H1 (cell line): ENCODE data around the gene RAP1GAP. TPM values are rescaled to one million over a fixed set of nuclear protein-coding genes. Genes with fewer than 3 reads are reported as not detected.

ENCODE experiments used
- CTCF ChIA-PET: fragments of 300-600 bp; sonication (Branson Sonifier 250); formaldehyde crosslinking; loops from one replicate; lab custom pipeline; 2021; ENCODE audit not compliant: partially characterized antibody; lab: Charles Lee
- POLR2A ChIA-PET: fragments of 300-600 bp; sonication (Branson Sonifier 250); formaldehyde crosslinking; loops from one replicate; lab custom pipeline; 2021; ENCODE audit warnings: inconsistent platforms; ENCODE audit not compliant: partially characterized antibody; lab: Charles Lee
- DNase-seq, 2 experiments: peaks; one replicate each; pipeline versions ENCODE4 v3.0.0 to v3.0.0-alpha.2; 2010 to 2022; ENCODE audit warnings: low spot score in 2 of 2, low read depth in 1 of 2, mixed read lengths in 1 of 2
- FAIRE-seq: peaks from 2 replicates; lab custom pipeline; 2011; peaks lifted over from hg19 to GRCh38; lab: Jason Lieb, UNC
- H2AFZ ChIP-seq: 2 replicates; pipeline ENCODE4 v1.8.1; 2012; ENCODE audit warnings: low read length, inconsistent platforms
- H2AK5ac ChIP-seq: 2 replicates; pipeline ENCODE4 v1.6.1; 2013; ENCODE audit warnings: low read depth, low read length
- H2BK120ac ChIP-seq: replicated peaks from 2 replicates; pipeline ENCODE3; 2013; ENCODE audit warnings: low read depth, low read length, inconsistent platforms
- H2BK12ac ChIP-seq: 2 replicates; pipeline ENCODE4 v1.6.1; 2013; ENCODE audit warnings: low read depth, low read length
- H2BK15ac ChIP-seq: 2 replicates; pipeline ENCODE4 v1.6.1; 2013; ENCODE audit warnings: low read length
- H2BK20ac ChIP-seq: 2 replicates; pipeline ENCODE4 v1.6.1; 2013; ENCODE audit warnings: low read length
- H2BK5ac ChIP-seq: 2 replicates; pipeline ENCODE4 v1.6.1; 2013; ENCODE audit warnings: low read depth, low read length
- H3K14ac ChIP-seq: 2 replicates; pipeline ENCODE4 v1.6.1; 2013; ENCODE audit warnings: inconsistent platforms; ENCODE audit not compliant: insufficient read length
- H3K18ac ChIP-seq: 2 replicates; pipeline ENCODE4 v1.6.1; 2013; ENCODE audit warnings: low read length; ENCODE audit errors: extremely low read depth
- H3K23ac ChIP-seq: 2 replicates; pipeline ENCODE4 v1.6.1; 2013; ENCODE audit warnings: inconsistent platforms; ENCODE audit not compliant: insufficient read length
- H3K23me2 ChIP-seq: 2 replicates; pipeline ENCODE4 v1.6.1; 2013; ENCODE audit warnings: low read depth, low read length
- H3K27ac ChIP-seq: 2 replicates; pipeline ENCODE4 v1.6.1; 2011; ENCODE audit warnings: low read depth, low read length, inconsistent platforms
- H3K27me3 ChIP-seq, 4 experiments: replicated peaks in 1 of 4; 1 replicate in 1 of 4; 2 replicates in 3 of 4; pipeline versions ENCODE4 v1.6.1 to v1.8.1; 2011 to 2013; ENCODE audit warnings: low read length in 3 of 4, mild to moderate bottlenecking in 3 of 4, inconsistent platforms in 2 of 4, mixed read lengths in 2 of 4, moderate library complexity in 1 of 4; ENCODE audit not compliant: control insufficient read depth in 3 of 4, insufficient read depth in 3 of 4; ENCODE audit errors: extremely low read depth in 1 of 4
- H3K36me3 ChIP-seq, 4 experiments: 2 replicates each; pipeline versions ENCODE4 v1.6.1 to v1.8.1; 2011 to 2013; ENCODE audit warnings: mild to moderate bottlenecking in 4 of 4, low read length in 3 of 4, moderate library complexity in 2 of 4, control low read depth in 1 of 4, inconsistent platforms in 1 of 4; ENCODE audit not compliant: insufficient read depth in 4 of 4, control insufficient read depth in 2 of 4
- H3K4ac ChIP-seq: replicated peaks from 2 replicates; pipeline ENCODE3; 2013; ENCODE audit warnings: low read length, low read depth, mixed read lengths, inconsistent platforms; ENCODE audit not compliant: insufficient read length
- H3K4me1 ChIP-seq, 4 experiments: replicated peaks in 1 of 4; 1 replicate in 1 of 4; 2 replicates in 3 of 4; pipeline versions ENCODE4 v1.6.1 to v1.8.1; 2011 to 2013; ENCODE audit warnings: low read length in 3 of 4, inconsistent platforms in 2 of 4, mixed read lengths in 1 of 4; ENCODE audit not compliant: insufficient read depth in 4 of 4, control insufficient read depth in 3 of 4
- H3K4me2 ChIP-seq, 2 experiments: 2 replicates each; pipeline versions ENCODE4 v1.6.1 to v1.8.1; 2011 to 2013; ENCODE audit warnings: low read depth in 2 of 2, low read length in 2 of 2, control low read depth in 1 of 2, inconsistent platforms in 1 of 2, mild to moderate bottlenecking in 1 of 2; ENCODE audit not compliant: insufficient read depth in 1 of 2
- H3K4me3 ChIP-seq, 4 experiments: fragments of 200-600, 300-600 bp in 1 of 4; sonication (generic), shearing (Covaris generic), sonication (Bioruptor Twin) in 1 of 4; 2 replicates each; pipeline versions ENCODE4 v1.5.1 to v1.8.1; 2011 to 2016; ENCODE audit warnings: low read length in 4 of 4, low read depth in 3 of 4, control low read depth in 2 of 4, inconsistent platforms in 2 of 4, mild to moderate bottlenecking in 2 of 4, mixed read lengths in 1 of 4, moderate library complexity in 1 of 4; ENCODE audit not compliant: insufficient read depth in 2 of 4; ENCODE audit errors: extremely low read depth in 1 of 4
- H3K56ac ChIP-seq: replicated peaks from 2 replicates; pipeline ENCODE3; 2013; ENCODE audit warnings: low read depth, mild to moderate bottlenecking, mixed read lengths, low read length, inconsistent platforms; ENCODE audit not compliant: insufficient read length
- H3K79me1 ChIP-seq: 2 replicates; pipeline ENCODE4 v1.6.1; 2013; ENCODE audit warnings: low read depth, low read length, control low read depth
- H3K79me2 ChIP-seq, 2 experiments: 2 replicates each; pipeline versions ENCODE4 v1.6.1 to v1.8.1; 2012 to 2013; ENCODE audit warnings: low read length in 2 of 2, mild to moderate bottlenecking in 2 of 2, inconsistent platforms in 1 of 2; ENCODE audit not compliant: insufficient read depth in 2 of 2, control insufficient read depth in 1 of 2
- H3K9ac ChIP-seq, 4 experiments: replicated peaks in 1 of 4; 1 replicate in 1 of 4; 2 replicates in 3 of 4; pipeline versions ENCODE4 v1.6.1 to v1.8.1; 2011 to 2013; ENCODE audit warnings: low read depth in 3 of 4, low read length in 3 of 4, control low read depth in 2 of 4, mild to moderate bottlenecking in 2 of 4, moderate library complexity in 2 of 4, inconsistent platforms in 1 of 4; ENCODE audit errors: extremely low read depth in 1 of 4
- H3K9me3 ChIP-seq, 2 experiments: 2 replicates each; pipeline versions ENCODE4 v1.6.1 to v1.8.1; 2012 to 2013; ENCODE audit warnings: mild to moderate bottlenecking in 2 of 2, moderate library complexity in 2 of 2, control low read depth in 1 of 2, inconsistent platforms in 1 of 2, low read depth in 1 of 2, low read length in 1 of 2, mixed read lengths in 1 of 2; ENCODE audit not compliant: insufficient read depth in 2 of 2
- H4K20me1 ChIP-seq, 2 experiments: replicated peaks in 1 of 2; 2 replicates each; pipeline versions ENCODE3 to v1.8.1; 2011 to 2013; ENCODE audit warnings: inconsistent platforms in 2 of 2, low read length in 2 of 2, mild to moderate bottlenecking in 1 of 2; ENCODE audit not compliant: insufficient read depth in 2 of 2, control insufficient read depth in 1 of 2
- H4K5ac ChIP-seq: 2 replicates; pipeline ENCODE4 v1.6.1; 2013; ENCODE audit warnings: low read length, low read depth, mixed read lengths, inconsistent platforms; ENCODE audit not compliant: insufficient read length
- H4K8ac ChIP-seq: 2 replicates; pipeline ENCODE4 v1.8.0; 2013; ENCODE audit warnings: mild to moderate bottlenecking, moderate library complexity, low read length, inconsistent platforms; ENCODE audit not compliant: insufficient read depth; ENCODE audit errors: extremely low read depth
- H4K91ac ChIP-seq: replicated peaks from 2 replicates; pipeline ENCODE3; 2013; ENCODE audit warnings: low read length, mixed read lengths, inconsistent platforms; ENCODE audit not compliant: insufficient read length
- EP300 ChIP-seq, 2 experiments: IDR thresholded peaks; 1 replicate in 1 of 2; 2 replicates in 1 of 2; pipeline ENCODE4 v1.6.1; 2011 to 2012; ENCODE audit warnings: low read depth in 2 of 2, low read length in 2 of 2, mild to moderate bottlenecking in 2 of 2, borderline replicate concordance in 1 of 2, inconsistent platforms in 1 of 2, moderate library complexity in 1 of 2
- JUN ChIP-seq: IDR thresholded peaks from 2 replicates; pipeline ENCODE4 v1.6.1; 2011; ENCODE audit warnings: low read depth, mild to moderate bottlenecking, improper control_type of control experiment, low read length
- SIX5 ChIP-seq: IDR thresholded peaks from 2 replicates; pipeline ENCODE4 v1.6.1; 2011; ENCODE audit warnings: mild to moderate bottlenecking, low read depth, low read length
- TBP ChIP-seq: IDR thresholded peaks from 2 replicates; pipeline ENCODE4 v1.6.1; 2011; ENCODE audit warnings: low read depth, low read length, improper control_type of control experiment
- WGBS, 2 experiments: shearing (Covaris generic) in 1 of 2; methylation state at CpG; one replicate each; pipeline versions ENCODE4 v1.1.6 to v1.1.7; 2013 to 2015; ENCODE audit warnings: low lambda C conversion rate in 2 of 2, mixed read lengths in 2 of 2, inconsistent platforms in 1 of 2, low coverage in 1 of 2, missing lambda C conversion rate in 1 of 2; ENCODE audit not compliant: insufficient replicate concordance in 2 of 2, insufficient coverage in 1 of 2, insufficient read length in 1 of 2; ENCODE audit errors: extremely low coverage in 1 of 2, missing lambda C conversion rate in 1 of 2; 5-methylcytosine and 5-hydroxymethylcytosine counted together
- polyA plus RNA-seq, 7 experiments: library from polyadenylated mRNA; depleted of rRNA in 3 of 7; stranded (reverse) in 5 of 7; unstranded in 2 of 7; fragments of >200 nt in 5 of 7; fragments of 200-250 nt in 2 of 7; gene quantifications; 1 replicate in 5 of 7; 2 replicates in 1 of 7; 4 replicates in 1 of 7; pipeline versions ENCODE4 v1.2.1 to v1.2.3, GENCODE V29; 2011 to 2013; ENCODE audit warnings: missing spikeins in 2 of 7, mixed read lengths in 2 of 7
- total RNA-seq: library from RNA; stranded (reverse); fragmentation: NEBNext Ultra II Directional; extraction: Animal tissue kit (Norgen Biotek cat#: 25700); gene quantifications from 2 replicates; pipeline ENCODE4 v1.2.1, GENCODE V29; 2021

RAP1GAP gene
- total and polyA plus RNA-seq, 2 of the 8 experiments (the other 6 are each of a cell fraction or from before 2014, with no cell fraction given) = 8.4 TPM

DNA sequence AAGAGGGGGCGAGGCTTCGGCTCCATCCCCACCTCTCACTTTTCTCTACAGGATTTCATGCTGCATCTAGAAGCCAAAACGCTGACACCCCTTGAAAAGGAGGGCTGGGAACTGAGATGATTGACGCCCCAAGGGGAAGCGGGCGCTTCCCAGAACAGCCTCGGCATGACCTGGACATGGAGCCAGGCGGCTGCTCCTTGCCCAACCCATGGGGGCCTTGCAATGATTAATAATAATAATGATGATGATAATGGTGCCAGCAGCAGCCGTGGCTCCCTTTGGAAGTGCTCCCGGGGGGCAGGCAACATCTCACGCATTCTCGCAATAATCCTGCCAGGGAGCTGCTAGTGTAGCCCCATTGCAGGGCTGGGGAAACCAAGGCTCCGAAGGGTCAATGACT, 78.2 kb downstream of the RAP1GAP start:
- Histone ChIP-seq H3K23ac (no peak overlapping the region), H3K79me2 (no peaks in the 10 kb centered on the region), H3K56ac (no peak overlapping the region), H2BK5ac (no peak overlapping the region), H3K9me3 (no peaks in the 10 kb centered on the region), H3K4ac (no peak overlapping the region), H3K36me3 (no peaks in the 10 kb centered on the region), H3K9ac (no peak overlapping the region), H3K27ac (no peak overlapping the region)
- TF ChIP-seq EP300 (IDR thresholded peaks at IDR 0.05; ENCODE audit: borderline replicate concordance in 1 of 2, low read depth in 2 of 2, low read length in 2 of 2) (peak in 1 of 2 experiments; percentile 46; a peak in 1 of 3 replicates), TBP (no peak), SIX5 (no peak), JUN (no peak)
- TF ChIP-seq, all 59 proteins: peak for 1
- no peak overlapping the region for H3K4me3 ChIP-seq
- WGBS, 2 experiments = 80% methylated on average over 13 of the region's 13 CpGs; no CpG with 5 or more reads in 1 of the 2 experiments
- no peak overlapping the region for H2BK120ac ChIP-seq
- H4K91ac ChIP-seq = no peak overlapping the region
- ChIA-PET POLR2A (interaction anchor here (1.0 kb wide), 1 partner anchor 15 kb away, joined by 3 read pairs; no protein-coding TSS in a partner anchor), CTCF (interaction anchor here (0.7 to 6.7 kb wide), 3 partner anchors 67 to 220 kb away, joined by 3 to 63 read pairs (median 5); no protein-coding TSS in a partner anchor)
- H4K5ac ChIP-seq = no peak overlapping the region
- H3K4me1 ChIP-seq = peaks cover 5 to 18% (median 10%) of the 10 kb centered on the region in 4 experiments; a peak in 6 of 7 replicates
- no peak overlapping the region for H3K18ac ChIP-seq
- no peak overlapping the region for H2AFZ ChIP-seq
- H4K20me1 ChIP-seq = peaks cover 0 to 3% of the 10 kb centered on the region in 2 experiments
- peak overlapping the region; percentile 75; the same call in 1 of the 2 replicates for H2BK12ac ChIP-seq
- H2AK5ac ChIP-seq = no peak overlapping the region
- no peak for FAIRE-seq
- no peaks in the 10 kb centered on the region for H3K23me2 ChIP-seq
- H2BK20ac ChIP-seq = no peak overlapping the region
- H4K8ac ChIP-seq = no peak overlapping the region
- DNase-seq = no peak
- no peak overlapping the region for H3K14ac ChIP-seq
- no peak overlapping the region for H3K4me2 ChIP-seq
- no peaks in the 10 kb centered on the region for H3K79me1 ChIP-seq
- peaks cover 0 to 4% (median 0%) of the 10 kb centered on the region in 4 experiments; a peak in 1 of 7 replicates for H3K27me3 ChIP-seq
- H2BK15ac ChIP-seq = no peak overlapping the region
